ENCODE measurements around the gene CHI3L2. TPM values are rescaled to one million over a fixed set of nuclear protein-coding genes. Genes with fewer than 3 reads are reported as not detected.

The CHI3L2 gene
- total and polyA plus RNA-seq, 2 of the 13 experiments (the other 11 are each of a cell fraction or from before 2014, with no cell fraction given) = 0.46 to 1.7 TPM

- BruUV-seq (replicated peaks) = no TSS peak
- ATAC-seq (no peak), FAIRE-seq (no peak), DNase-seq (ENCODE audit: low spot score) (no peak)
- in situ Hi-C loops (cut with HindIII; ENCODE audit: extremely low pct_ligation_motif_present, low pct_unique_long_range_greater_than_20kb) = no loop called here
- intact Hi-C loops (cut with micrococcal nuclease; ENCODE audit: unreplicated experiment) = no loop called here
- H3K79me2 ChIP-seq (ENCODE audit: insufficient read depth, low read length) = no peaks in the 10 kb centered on the region
- no peaks in the 10 kb centered on the region for H3K36me3 ChIP-seq (replicated peaks in 1 of 2; ENCODE audit: control insufficient read depth in 1 of 2, insufficient read depth in 2 of 2, low read length in 2 of 2)
- H4K20me1 ChIP-seq (ENCODE audit: insufficient read depth, low read length) = no peaks in the 10 kb centered on the region
- TF ChIP-seq RXRB (CRISPR knock-in tag; IDR thresholded peaks at IDR 0.05; ENCODE audit: borderline replicate concordance) (no peak), ZBTB7B (CRISPR knock-in tag; IDR thresholded peaks at IDR 0.05) (no peak), HDAC2 (CRISPR knock-in tag; IDR thresholded peaks at IDR 0.05) (no peak), ONECUT2 (CRISPR knock-in tag; IDR thresholded peaks at IDR 0.05) (no peak), ZNF704 (CRISPR knock-in tag; IDR thresholded peaks at IDR 0.05; ENCODE audit: borderline replicate concordance) (no peak), SAP130 (CRISPR knock-in tag; IDR thresholded peaks at IDR 0.05; ENCODE audit: low read depth) (no peak)
- ChIA-PET POLR2A (no interaction called here), CTCF (ENCODE audit: low intra/inter-chr PET ratio, low total read pairs) (no interaction called here)
- H3K4me2 ChIP-seq (ENCODE audit: low read depth, low read length) = no peak overlapping the region
- no peak overlapping the region for H3K27ac ChIP-seq (ENCODE audit: extremely low read length, insufficient read depth, low read length)
- no peak overlapping the region for H3K9ac ChIP-seq (ENCODE audit: insufficient read depth, low read depth, low read length)
- WGBS (ENCODE audit: low lambda C conversion rate) = 39% methylated on average over 8 of the region's 8 CpGs
- H2AFZ ChIP-seq (ENCODE audit: low read length) = no peak overlapping the region
- H3K27me3 ChIP-seq (ENCODE audit: control insufficient read depth in 1 of 2, insufficient read depth in 2 of 2, low read length in 2 of 2) = peaks cover 5 to 6% of the 10 kb centered on the region in 2 experiments; a peak in 3 of 5 replicates
- H3K9me3 ChIP-seq (ENCODE audit: low read length) = no peaks in the 10 kb centered on the region
- peaks cover 32% of the 10 kb centered on the region for H3K4me1 ChIP-seq (ENCODE audit: insufficient read depth, low read length)
- no peak overlapping the region for H3K4me3 ChIP-seq (replicated peaks in 1 of 3; ENCODE audit: insufficient read depth in 1 of 3, low read depth in 2 of 3, low read length in 3 of 3)
Observed at GRCh38 chr1:111256988-111257658, 29.6 kb downstream of the CHI3L2 start.

GRCh38 chr1:111267801-111268508, 40.4 kb downstream of the CHI3L2 start:
- no peaks in the 10 kb centered on the region for H3K9me3 ChIP-seq (ENCODE audit: low read length)
- no peak overlapping the region for H3K4me2 ChIP-seq (ENCODE audit: low read depth, low read length)
- ATAC-seq (no peak), FAIRE-seq (no peak), DNase-seq (ENCODE audit: low spot score) (no peak)
- WGBS (ENCODE audit: low lambda C conversion rate) = 38% methylated on average over 3 of the region's 4 CpGs
- ChIA-PET CTCF (ENCODE audit: low intra/inter-chr PET ratio, low total read pairs) (no interaction called here), POLR2A (no interaction called here)
- no peak overlapping the region for H3K4me3 ChIP-seq (replicated peaks in 1 of 3; ENCODE audit: insufficient read depth in 1 of 3, low read depth in 2 of 3, low read length in 3 of 3)
- no peak overlapping the region for H3K27ac ChIP-seq (ENCODE audit: extremely low read length, insufficient read depth, low read length)
- no peak overlapping the region for H3K9ac ChIP-seq (ENCODE audit: insufficient read depth, low read depth, low read length)
- BruUV-seq (replicated peaks) = no TSS peak
- intact Hi-C loops (cut with micrococcal nuclease; ENCODE audit: unreplicated experiment) (no loop called here), in situ Hi-C loops (cut with HindIII; ENCODE audit: extremely low pct_ligation_motif_present, low pct_unique_long_range_greater_than_20kb) (no loop called here)
- no peaks in the 10 kb centered on the region for H4K20me1 ChIP-seq (ENCODE audit: insufficient read depth, low read length)
- H3K27me3 ChIP-seq (ENCODE audit: control insufficient read depth in 1 of 2, insufficient read depth in 2 of 2, low read length in 2 of 2) = peaks cover 0 to 3% of the 10 kb centered on the region in 2 experiments; a peak in 3 of 5 replicates
- H3K36me3 ChIP-seq (replicated peaks in 1 of 2; ENCODE audit: control insufficient read depth in 1 of 2, insufficient read depth in 2 of 2, low read length in 2 of 2) = no peaks in the 10 kb centered on the region
- no peaks in the 10 kb centered on the region for H3K79me2 ChIP-seq (ENCODE audit: insufficient read depth, low read length)
- peaks cover 8% of the 10 kb centered on the region for H3K4me1 ChIP-seq (ENCODE audit: insufficient read depth, low read length)
- H2AFZ ChIP-seq (ENCODE audit: low read length) = no peak overlapping the region
- TF ChIP-seq ZNF614 (CRISPR knock-in tag; IDR thresholded peaks at IDR 0.05; ENCODE audit: borderline replicate concordance) (no peak), ZNF501 (CRISPR knock-in tag; IDR thresholded peaks at IDR 0.05) (no peak), MAFK (conservative IDR thresholded peaks at IDR 0.05 in 1 of 2, IDR thresholded peaks at IDR 0.05 in 1 of 2; ENCODE audit: low read length in 2 of 2) (no peak), HNF4A (CRISPR knock-in tag; IDR thresholded peaks at IDR 0.05) (no peak), MTA3 (CRISPR knock-in tag; IDR thresholded peaks at IDR 0.05) (no peak), KMT2A (CRISPR knock-in tag; IDR thresholded peaks at IDR 0.05) (no peak), NFIB (CRISPR knock-in tag; IDR thresholded peaks at IDR 0.05; ENCODE audit: borderline replicate concordance) (no peak), MED8 (CRISPR knock-in tag; IDR thresholded peaks at IDR 0.05; ENCODE audit: insufficient replicate concordance) (no peak), ZNF335 (CRISPR knock-in tag; IDR thresholded peaks at IDR 0.05) (no peak), U2AF1 (optimal IDR thresholded peaks at IDR 0.05; ENCODE audit: low read depth, low read length) (no peak), ZNF615 (CRISPR knock-in tag; IDR thresholded peaks at IDR 0.05; ENCODE audit: borderline replicate concordance) (no peak)

All from HepG2 (cell line).